Suprapubic skin (tissue), 4 donors: Measurements from ENCODE around the gene ELAPOR2. TPM values are rescaled to one million over a fixed set of nuclear protein-coding genes. Genes with fewer than 3 reads are reported as not detected.

Experiments used
- DNase-seq, 2 donors: peaks; one replicate each; pipeline ENCODE4 v3.0.0-alpha.2; 2019; ENCODE audit warnings: low spot score in 2 of 2
- H3K27ac ChIP-seq: fragments of 200-600 bp; sonication (generic); one replicate; pipeline ENCODE4 v1.5.1; 2019
- H3K27me3 ChIP-seq: fragments of 200-600 bp; sonication (generic); one replicate; pipeline ENCODE4 v1.5.1; 2019
- H3K36me3 ChIP-seq: fragments of 200-600 bp; sonication (generic); one replicate; pipeline ENCODE4 v1.5.1; 2019
- H3K4me1 ChIP-seq: fragments of 200-600 bp; sonication (generic); one replicate; pipeline ENCODE4 v1.5.1; 2019
- H3K4me3 ChIP-seq: fragments of 200-600 bp; sonication (generic); one replicate; pipeline ENCODE4 v1.5.1; 2019; ENCODE audit warnings: mild to moderate bottlenecking
- H3K9me3 ChIP-seq: fragments of 200-600 bp; sonication (generic); one replicate; pipeline ENCODE4 v1.5.1; 2019
- CTCF ChIP-seq, 2 donors: fragments of 200-600 bp in 1 of 2; fragments of 450-650 bp in 1 of 2; sonication (generic) in 1 of 2; IDR thresholded peaks; one replicate each; pipeline ENCODE4 v1.5.1; 2016 to 2019; ENCODE audit warnings: antibody characterized with exemption in 2 of 2, mild to moderate bottlenecking in 1 of 2, moderate library complexity in 1 of 2
- EP300 ChIP-seq: sonication (generic); formaldehyde crosslinking; IDR thresholded peaks from one replicate; pipeline ENCODE4 v1.6.1; 2017; ENCODE audit warnings: antibody characterized with exemption
- POLR2A ChIP-seq, 2 donors: fragments of 450-650 bp; IDR thresholded peaks; one replicate each; pipeline ENCODE4 v1.6.1; 2017; ENCODE audit warnings: antibody characterized with exemption in 2 of 2, mild to moderate bottlenecking in 2 of 2, moderate library complexity in 2 of 2
- POLR2AphosphoS5 ChIP-seq, 3 donors: sonication (generic); formaldehyde crosslinking; IDR thresholded peaks; one replicate each; pipeline ENCODE4 v1.6.1; 2017; ENCODE audit warnings: antibody characterized with exemption in 3 of 3
- WGBS: methylation state at CpG from one replicate; pipeline ENCODE4 v1.1.5; 2018; 5-methylcytosine and 5-hydroxymethylcytosine counted together
- total RNA-seq, 4 donors: library from RNA; depleted of rRNA; stranded (reverse); fragments of >200 nt; gene quantifications; one replicate each; pipeline ENCODE4 v1.1.0, GENCODE V29; 2016

The ELAPOR2 gene
- total RNA-seq, 4 donors from 2014 or later, result 2.9 to 13.8 (median 5.8) TPM

DNA sequence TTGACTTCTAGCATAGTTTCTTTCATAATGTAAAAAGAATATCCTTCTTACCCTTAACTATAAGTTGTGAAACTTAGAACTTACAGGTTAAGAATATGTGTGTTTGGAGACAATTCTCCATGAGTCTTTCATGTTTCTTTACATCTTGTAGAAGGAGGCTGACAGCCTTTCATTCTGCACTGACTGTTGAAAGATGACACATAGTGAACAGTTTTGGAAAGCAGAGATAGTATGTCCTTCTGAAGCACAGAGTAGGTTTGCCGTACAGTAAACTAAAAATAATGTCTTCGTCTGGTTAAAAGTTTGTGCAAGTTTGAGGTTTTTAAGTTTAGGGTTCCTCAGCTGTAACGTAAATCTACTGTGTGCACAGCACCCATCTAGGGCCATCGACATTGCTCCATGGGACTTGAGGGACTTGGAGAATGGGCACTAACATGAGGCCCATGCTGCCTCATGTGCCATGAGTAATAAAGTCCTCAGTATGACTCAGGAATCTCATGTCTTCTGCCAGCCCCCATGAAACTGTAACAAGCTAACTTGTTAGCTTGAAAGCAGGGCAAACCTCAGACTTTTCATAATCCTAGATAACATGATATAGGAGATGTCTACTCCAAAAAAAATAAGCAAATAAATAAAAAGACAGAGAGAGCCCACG, 24.5 kb upstream of the ELAPOR2 start:
- WGBS, result 91% methylated on average over 5 of the region's 5 CpGs
- Histone ChIP-seq H3K9me3 (no peaks in the 10 kb centered on the region), H3K27me3 (no peaks in the 10 kb centered on the region), H3K4me1 (no peaks in the 10 kb centered on the region), H3K36me3 (no peaks in the 10 kb centered on the region), H3K27ac (no peak overlapping the region), H3K4me3 (no peak overlapping the region)
- DNase-seq, result no peak
- TF ChIP-seq POLR2AphosphoS5 (IDR thresholded peaks at IDR 0.05) (no peak), POLR2A (IDR thresholded peaks at IDR 0.05) (no peak), CTCF (IDR thresholded peaks at IDR 0.05) (no peak), EP300 (no peak)

GRCh38 chr7:87082675-87083074, 23.2 kb upstream of the ELAPOR2 start:
- Histone ChIP-seq H3K4me1 (no peaks in the 10 kb centered on the region), H3K36me3 (no peaks in the 10 kb centered on the region), H3K4me3 (no peak overlapping the region), H3K27ac (no peak overlapping the region), H3K27me3 (no peaks in the 10 kb centered on the region), H3K9me3 (no peaks in the 10 kb centered on the region)
- DNase-seq, result no peak
- TF ChIP-seq EP300 (no peak), POLR2AphosphoS5 (IDR thresholded peaks at IDR 0.05) (no peak), CTCF (IDR thresholded peaks at IDR 0.05) (no peak), POLR2A (IDR thresholded peaks at IDR 0.05) (no peak)
- WGBS, result 95% methylated on average over 5 of the region's 5 CpGs

DNA sequence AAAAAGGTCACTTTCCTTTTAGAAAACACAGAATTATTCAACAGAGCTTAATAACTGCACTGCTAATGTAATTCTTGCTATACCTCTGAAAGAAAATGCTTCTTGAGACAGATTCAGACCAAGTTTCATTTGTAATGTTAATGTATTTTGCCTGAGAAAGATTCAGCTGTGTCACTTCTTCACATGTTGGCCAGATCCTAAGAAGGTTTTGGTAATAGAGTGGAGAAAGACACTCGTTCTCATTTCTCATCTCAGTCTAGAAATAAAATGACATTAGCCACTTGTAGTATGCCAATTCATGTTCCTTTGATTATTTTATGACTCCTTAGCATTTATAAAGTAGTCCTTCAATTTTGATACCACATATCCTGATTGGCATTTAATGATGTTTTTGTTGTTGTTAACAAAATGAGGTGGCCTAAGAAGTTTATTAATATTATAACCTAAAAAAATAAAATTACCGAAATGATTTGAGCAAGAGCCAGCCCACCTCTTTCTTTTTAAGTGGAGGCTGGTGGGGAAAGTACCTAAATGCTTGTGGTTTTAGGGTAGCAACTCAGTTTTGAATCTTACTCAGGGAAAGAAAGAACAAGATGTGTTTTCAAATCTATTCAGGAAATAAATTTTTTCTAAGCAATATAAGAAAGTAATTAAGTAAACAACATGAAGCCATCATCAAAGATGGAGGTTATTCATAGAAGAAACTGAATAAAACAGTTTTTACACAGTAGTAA, 16.4 kb upstream of the ELAPOR2 start:
- Histone ChIP-seq H3K4me3 (no peak overlapping the region), H3K27me3 (no peaks in the 10 kb centered on the region), H3K36me3 (no peaks in the 10 kb centered on the region), H3K27ac (no peak overlapping the region), H3K9me3 (no peaks in the 10 kb centered on the region), H3K4me1 (no peaks in the 10 kb centered on the region)
- 54% methylated on average over 2 of the region's 2 CpGs for WGBS
- DNase-seq, result no peak
- TF ChIP-seq CTCF (IDR thresholded peaks at IDR 0.05), result no peak
- TF ChIP-seq POLR2A (IDR thresholded peaks at IDR 0.05), result no peak
- TF ChIP-seq EP300, result no peak
- no peak for TF ChIP-seq POLR2AphosphoS5 (IDR thresholded peaks at IDR 0.05)

DNA sequence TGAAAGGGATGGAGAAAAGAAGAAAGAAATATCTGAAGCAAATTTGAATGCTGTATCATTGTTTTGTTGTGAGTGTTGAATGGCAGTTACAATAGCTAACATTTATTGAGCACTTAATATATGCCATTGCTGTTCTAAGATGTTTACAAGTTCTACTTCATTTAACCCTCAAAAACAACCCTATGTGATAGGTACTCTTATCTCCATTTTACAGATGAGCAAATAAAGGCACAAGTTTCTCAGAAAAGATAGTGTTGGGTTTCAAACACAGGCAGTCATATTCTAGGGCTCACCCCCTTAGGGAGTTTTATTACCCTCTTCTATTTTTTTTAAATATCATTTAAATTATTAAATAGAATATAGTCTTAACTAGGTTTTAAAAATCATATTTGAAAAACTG, 8.3 kb upstream of the ELAPOR2 start:
- no peaks in the 10 kb centered on the region for H3K9me3 ChIP-seq
- TF ChIP-seq POLR2AphosphoS5 (IDR thresholded peaks at IDR 0.05) (no peak), EP300 (no peak), POLR2A (IDR thresholded peaks at IDR 0.05) (no peak)
- no peaks in the 10 kb centered on the region for H3K36me3 ChIP-seq
- no peak for DNase-seq
- no peak overlapping the region for H3K4me3 ChIP-seq
- no peaks in the 10 kb centered on the region for H3K27me3 ChIP-seq
- H3K27ac ChIP-seq, result no peak overlapping the region
- H3K4me1 ChIP-seq, result no peaks in the 10 kb centered on the region

DNA sequence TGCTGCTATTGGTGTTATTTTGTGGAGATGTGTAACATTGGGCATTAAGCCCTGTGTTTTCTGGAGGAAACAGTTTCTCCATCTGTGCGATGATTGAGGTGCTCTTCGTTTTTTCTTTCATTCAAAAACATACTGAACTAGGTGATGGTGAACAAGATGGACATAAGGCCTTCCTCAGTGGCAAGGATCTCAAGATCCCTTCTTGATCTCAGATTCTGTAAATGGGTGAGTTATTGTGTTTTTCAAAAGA, 759 bp upstream of the ELAPOR2 start:
- H3K27me3 ChIP-seq, result no peaks in the 10 kb centered on the region
- no peaks in the 10 kb centered on the region for H3K9me3 ChIP-seq
- WGBS, result 67% methylated on average over 2 of the region's 2 CpGs
- peak overlapping the region; percentile 71 for H3K27ac ChIP-seq
- peaks cover 16% of the 10 kb centered on the region for H3K4me1 ChIP-seq
- peak overlapping the region; percentile 83 for H3K4me3 ChIP-seq
- no peaks in the 10 kb centered on the region for H3K36me3 ChIP-seq
- no peak for TF ChIP-seq CTCF (IDR thresholded peaks at IDR 0.05)
- TF ChIP-seq POLR2AphosphoS5 (IDR thresholded peaks at IDR 0.05), result no peak
- TF ChIP-seq POLR2A (IDR thresholded peaks at IDR 0.05), result no peak
- no peak for TF ChIP-seq EP300
- DNase-seq, result no peak
